B cell (primary cell): ENCODE data around the gene ZNF554.
"Not testable (repeated sequence)": the region's sequence is repeated elsewhere in the genome, so short reads cannot be mapped to it uniquely, and the experiment has no call there.

ENCODE experiments used
- CTCF ChIP-seq: fragments of 200-600 bp; IDR thresholded peaks from one replicate; pipeline ENCODE4 v1.8.0; 2022; ENCODE audit warnings: antibody characterized with exemption, mild to moderate bottlenecking
- EZH2 ChIP-seq: IDR thresholded peaks from 2 replicates; pipeline ENCODE4 v1.6.1; 2012; ENCODE audit warnings: borderline replicate concordance, low read depth, mild to moderate bottlenecking, moderate library complexity, low read length; ENCODE audit not compliant: insufficient read depth, poor library complexity, severe bottlenecking

- not testable (repeated sequence) for TF ChIP-seq CTCF, EZH2
Measured at GRCh38 chr19:2817237-2817829, 2.3 kb upstream of the ZNF554 start.
